Duodenal mucosa (tissue), 2 donors: ENCODE data around the gene TSPAN18.

Experiments
- H3K27ac ChIP-seq: one replicate; pipeline ENCODE4 v1.7.0; 2013; ENCODE audit warnings: low read depth, low read length
- H3K27me3 ChIP-seq, 2 donors: one replicate each; pipeline ENCODE4 v1.7.0; 2013; ENCODE audit warnings: low read length in 2 of 2, control low read depth in 1 of 2; ENCODE audit not compliant: insufficient read depth in 2 of 2, control insufficient read depth in 1 of 2
- H3K36me3 ChIP-seq, 2 donors: one replicate each; pipeline ENCODE4 v1.7.0; 2013; ENCODE audit warnings: low read length in 2 of 2, control low read depth in 1 of 2; ENCODE audit not compliant: insufficient read depth in 2 of 2, control insufficient read depth in 1 of 2
- H3K4me1 ChIP-seq, 2 donors: one replicate each; pipeline ENCODE4 v1.7.0; 2013; ENCODE audit warnings: low read length in 2 of 2, control low read depth in 1 of 2; ENCODE audit not compliant: insufficient read depth in 2 of 2, control insufficient read depth in 1 of 2
- H3K4me3 ChIP-seq, 2 donors: one replicate each; pipeline ENCODE4 v1.7.0; 2013; ENCODE audit warnings: low read length in 2 of 2, low read depth in 1 of 2
- H3K9ac ChIP-seq, 2 donors: one replicate each; pipeline ENCODE4 v1.7.0; 2013; ENCODE audit warnings: low read length in 2 of 2, low read depth in 1 of 2
- H3K9me3 ChIP-seq, 2 donors: one replicate each; pipeline ENCODE4 v1.7.0; 2013; ENCODE audit warnings: low read length in 2 of 2, control low read depth in 1 of 2; ENCODE audit not compliant: control insufficient read depth in 1 of 2

The TSPAN18 gene

GRCh38 chr11:44905131-44905866, 178.5 kb downstream of the TSPAN18 start:
- no peaks in the 10 kb centered on the region for H3K27me3 ChIP-seq
- peaks cover 19 to 22% of the 10 kb centered on the region in 2 donors for H3K4me1 ChIP-seq
- H3K9me3 ChIP-seq = no peaks in the 10 kb centered on the region
- no peak overlapping the region for H3K9ac ChIP-seq
- no peaks in the 10 kb centered on the region for H3K36me3 ChIP-seq
- no peak overlapping the region for H3K4me3 ChIP-seq
- no peak overlapping the region for H3K27ac ChIP-seq

GRCh38 chr11:44906649-44907048, 179.9 kb downstream of the TSPAN18 start:
- no peaks in the 10 kb centered on the region for H3K27me3 ChIP-seq
- no peak overlapping the region for H3K9ac ChIP-seq
- H3K4me1 ChIP-seq = peaks cover 16 to 29% of the 10 kb centered on the region in 2 donors
- H3K27ac ChIP-seq = no peak overlapping the region
- no peaks in the 10 kb centered on the region for H3K36me3 ChIP-seq
- H3K4me3 ChIP-seq = no peak overlapping the region
- H3K9me3 ChIP-seq = no peaks in the 10 kb centered on the region

- no peak overlapping the region for H3K9ac ChIP-seq
- no peaks in the 10 kb centered on the region for H3K27me3 ChIP-seq
- H3K4me3 ChIP-seq = no peak overlapping the region
- peaks cover 0 to 3% of the 10 kb centered on the region in 2 donors for H3K36me3 ChIP-seq
- H3K9me3 ChIP-seq = no peaks in the 10 kb centered on the region
- peaks cover 27 to 39% of the 10 kb centered on the region in 2 donors for H3K4me1 ChIP-seq
- H3K27ac ChIP-seq = no peak overlapping the region
Observed at GRCh38 chr11:44909557-44909956, 182.8 kb downstream of the TSPAN18 start.

- Histone ChIP-seq H3K9me3 (no peaks in the 10 kb centered on the region), H3K27me3 (no peaks in the 10 kb centered on the region), H3K27ac (no peak overlapping the region), H3K9ac (no peak overlapping the region), H3K36me3 (peaks cover 0 to 3% of the 10 kb centered on the region in 2 donors), H3K4me1 (peaks cover 33 to 43% of the 10 kb centered on the region in 2 donors), H3K4me3 (no peak overlapping the region)
Observed at GRCh38 chr11:44910591-44910990, 183.8 kb downstream of the TSPAN18 start.

- no peak overlapping the region for H3K4me3 ChIP-seq
- peaks cover 0 to 3% of the 10 kb centered on the region in 2 donors for H3K36me3 ChIP-seq
- no peak overlapping the region for H3K27ac ChIP-seq
- H3K27me3 ChIP-seq = no peaks in the 10 kb centered on the region
- H3K4me1 ChIP-seq = peaks cover 36 to 38% of the 10 kb centered on the region in 2 donors
- peak overlapping the region in 1 of 2 donors; percentile 26 for H3K9ac ChIP-seq
- no peaks in the 10 kb centered on the region for H3K9me3 ChIP-seq
Observed at GRCh38 chr11:44911029-44911814, 184.5 kb downstream of the TSPAN18 start.

GRCh38 chr11:44912270-44912987, 185.7 kb downstream of the TSPAN18 start:
- Histone ChIP-seq H3K9ac (no peak overlapping the region), H3K27ac (no peak overlapping the region), H3K36me3 (peaks cover 0 to 3% of the 10 kb centered on the region in 2 donors), H3K27me3 (no peaks in the 10 kb centered on the region), H3K4me3 (no peak overlapping the region), H3K4me1 (peaks cover 33 to 35% of the 10 kb centered on the region in 2 donors), H3K9me3 (no peaks in the 10 kb centered on the region)

GRCh38 chr11:44913502-44913901, 186.7 kb downstream of the TSPAN18 start:
- Histone ChIP-seq H3K4me3 (no peak overlapping the region), H3K4me1 (peaks cover 28 to 33% of the 10 kb centered on the region in 2 donors), H3K27me3 (no peaks in the 10 kb centered on the region), H3K27ac (no peak overlapping the region), H3K36me3 (peaks cover 0 to 3% of the 10 kb centered on the region in 2 donors), H3K9ac (no peak overlapping the region), H3K9me3 (no peaks in the 10 kb centered on the region)

GRCh38 chr11:44914105-44914504, 187.3 kb downstream of the TSPAN18 start:
- no peak overlapping the region for H3K4me3 ChIP-seq
- peaks cover 0 to 3% of the 10 kb centered on the region in 2 donors for H3K36me3 ChIP-seq
- peaks cover 28 to 33% of the 10 kb centered on the region in 2 donors for H3K4me1 ChIP-seq
- H3K9me3 ChIP-seq = no peaks in the 10 kb centered on the region
- H3K27ac ChIP-seq = no peak overlapping the region
- H3K27me3 ChIP-seq = no peaks in the 10 kb centered on the region
- no peak overlapping the region for H3K9ac ChIP-seq

GRCh38 chr11:44915004-44915403, 188.2 kb downstream of the TSPAN18 start:
- Histone ChIP-seq H3K27me3 (no peaks in the 10 kb centered on the region), H3K27ac (no peak overlapping the region), H3K36me3 (peaks cover 0 to 3% of the 10 kb centered on the region in 2 donors), H3K9me3 (no peaks in the 10 kb centered on the region), H3K9ac (no peak overlapping the region), H3K4me3 (no peak overlapping the region), H3K4me1 (peaks cover 28 to 33% of the 10 kb centered on the region in 2 donors)

GRCh38 chr11:44915621-44916020, 188.9 kb downstream of the TSPAN18 start:
- H3K9me3 ChIP-seq = no peaks in the 10 kb centered on the region
- H3K36me3 ChIP-seq = peaks cover 0 to 3% of the 10 kb centered on the region in 2 donors
- H3K27me3 ChIP-seq = no peaks in the 10 kb centered on the region
- no peak overlapping the region for H3K4me3 ChIP-seq
- H3K27ac ChIP-seq = no peak overlapping the region
- H3K4me1 ChIP-seq = peaks cover 28 to 33% of the 10 kb centered on the region in 2 donors
- H3K9ac ChIP-seq = no peak overlapping the region
